Mesendoderm (in vitro differentiated cells): ENCODE measurements around the gene LMO2.

Experiments used
- DNase-seq: peaks from one replicate; pipeline ENCODE4 v3.0.0; 2013
- H2AK5ac ChIP-seq: 2 replicates; pipeline ENCODE4 v1.6.1; 2013; ENCODE audit warnings: low read length, inconsistent platforms
- H2BK120ac ChIP-seq: 2 replicates; pipeline ENCODE4 v1.6.1; 2013; ENCODE audit warnings: low read depth, mild to moderate bottlenecking, low read length, moderate library complexity, mixed read lengths
- H2BK15ac ChIP-seq: replicated peaks from 2 replicates; pipeline ENCODE4 v1.6.1; 2013; ENCODE audit warnings: low read depth, mild to moderate bottlenecking, moderate library complexity
- H2BK5ac ChIP-seq: 2 replicates; pipeline ENCODE4 v1.6.1; 2013; ENCODE audit warnings: low read length, inconsistent platforms
- H3K18ac ChIP-seq: 2 replicates; pipeline ENCODE4 v1.6.1; 2013; ENCODE audit warnings: mild to moderate bottlenecking, low read length, mixed read lengths
- H3K23ac ChIP-seq: one replicate; pipeline ENCODE4 v1.6.1; 2013; ENCODE audit warnings: low read length
- H3K27ac ChIP-seq: 2 replicates; pipeline ENCODE4 v1.5.1; 2013; ENCODE audit warnings: low read depth, mild to moderate bottlenecking, inconsistent platforms, low read length, moderate library complexity
- H3K27me3 ChIP-seq: 2 replicates; pipeline ENCODE4 v1.6.1; 2013; ENCODE audit warnings: low read length, control low read depth, mild to moderate bottlenecking, inconsistent platforms; ENCODE audit not compliant: insufficient read depth, poor library complexity
- H3K36me3 ChIP-seq: 2 replicates; pipeline ENCODE4 v1.6.1; 2013; ENCODE audit warnings: low read length, inconsistent platforms; ENCODE audit not compliant: control insufficient read depth, insufficient read depth
- H3K4ac ChIP-seq: one replicate; pipeline ENCODE4 v1.6.1; 2013; ENCODE audit warnings: low read depth, mild to moderate bottlenecking, low read length, moderate library complexity
- H3K4me1 ChIP-seq: 2 replicates; pipeline ENCODE4 v1.6.1; 2013; ENCODE audit warnings: low read depth, low read length, inconsistent platforms; ENCODE audit not compliant: control insufficient read depth
- H3K4me2 ChIP-seq: 2 replicates; pipeline ENCODE4 v1.6.1; 2013; ENCODE audit warnings: low read length
- H3K4me3 ChIP-seq: 2 replicates; pipeline ENCODE4 v1.5.1; 2013; ENCODE audit warnings: mild to moderate bottlenecking, low read length
- H3K56ac ChIP-seq: one replicate; pipeline ENCODE4 v1.6.1; 2013; ENCODE audit warnings: low read length
- H3K79me1 ChIP-seq: 2 replicates; pipeline ENCODE4 v1.6.1; 2013; ENCODE audit warnings: low read length, inconsistent platforms
- H3K79me2 ChIP-seq: 2 replicates; pipeline ENCODE4 v1.6.1; 2013; ENCODE audit warnings: mild to moderate bottlenecking, low read length; ENCODE audit not compliant: control insufficient read depth, insufficient read depth
- H3K9ac ChIP-seq: 2 replicates; pipeline ENCODE4 v1.6.1; 2013; ENCODE audit warnings: low read length, inconsistent platforms
- H4K5ac ChIP-seq: one replicate; pipeline ENCODE4 v1.6.1; 2013; ENCODE audit warnings: low read length
- H4K8ac ChIP-seq: one replicate; pipeline ENCODE4 v1.6.1; 2013; ENCODE audit warnings: low read depth, mild to moderate bottlenecking, control low read depth, low read length, moderate library complexity
- WGBS: extraction: QIAGEN DNeasy Blood & Tissue Kit; methylation state at CpG from one replicate; pipeline ENCODE4 v1.1.7; 2013; ENCODE audit warnings: low lambda C conversion rate, missing lambda C conversion rate; ENCODE audit not compliant: insufficient coverage; ENCODE audit errors: extremely low coverage; 5-methylcytosine and 5-hydroxymethylcytosine counted together

The LMO2 gene

GRCh38 chr11:33867561-33867960 lies 24.3 kb downstream of the LMO2 start:
- Histone ChIP-seq H2AK5ac (no peak overlapping the region), H3K79me2 (no peaks in the 10 kb centered on the region), H3K4me3 (no peak overlapping the region), H3K27ac (no peak overlapping the region), H2BK15ac (no peak overlapping the region), H2BK5ac (no peak overlapping the region), H4K5ac (no peak overlapping the region), H3K4me1 (no peaks in the 10 kb centered on the region), H3K27me3 (peaks cover 20% of the 10 kb centered on the region), H3K4me2 (no peak overlapping the region), H3K9ac (no peak overlapping the region), H4K8ac (no peak overlapping the region), H2BK120ac (no peak overlapping the region), H3K36me3 (no peaks in the 10 kb centered on the region), H3K56ac (no peak overlapping the region), H3K23ac (no peak overlapping the region), H3K18ac (no peak overlapping the region), H3K79me1 (no peaks in the 10 kb centered on the region), H3K4ac (no peak overlapping the region)
- no peak for DNase-seq
- WGBS, result no CpG with 5 or more reads among the region's 1 CpG

- no peak overlapping the region for H3K18ac ChIP-seq
- H4K5ac ChIP-seq, result no peak overlapping the region
- no peak overlapping the region for H2AK5ac ChIP-seq
- H3K4me3 ChIP-seq, result no peak overlapping the region
- no peaks in the 10 kb centered on the region for H3K4me1 ChIP-seq
- H3K27me3 ChIP-seq, result peaks cover 20% of the 10 kb centered on the region
- H3K79me1 ChIP-seq, result no peaks in the 10 kb centered on the region
- no peaks in the 10 kb centered on the region for H3K36me3 ChIP-seq
- no CpG with 5 or more reads among the region's 2 CpGs for WGBS
- no peak overlapping the region for H2BK120ac ChIP-seq
- no peak overlapping the region for H3K4me2 ChIP-seq
- no peak overlapping the region for H3K27ac ChIP-seq
- H3K56ac ChIP-seq, result no peak overlapping the region
- H3K9ac ChIP-seq, result no peak overlapping the region
- DNase-seq, result no peak
- H3K23ac ChIP-seq, result no peak overlapping the region
- H3K4ac ChIP-seq, result no peak overlapping the region
- no peak overlapping the region for H2BK15ac ChIP-seq
- no peak overlapping the region for H4K8ac ChIP-seq
- no peak overlapping the region for H2BK5ac ChIP-seq
- no peaks in the 10 kb centered on the region for H3K79me2 ChIP-seq
These were observed 24.9 kb downstream of the LMO2 start for GRCh38 chr11:33866936-33867335.

GRCh38 chr11:33864479-33864878 lies 27.4 kb downstream of the LMO2 start:
- H3K9ac ChIP-seq, result no peak overlapping the region
- no peak overlapping the region for H2AK5ac ChIP-seq
- no peak for DNase-seq
- no peak overlapping the region for H2BK120ac ChIP-seq
- H3K4me2 ChIP-seq, result no peak overlapping the region
- no CpG with 5 or more reads among the region's 16 CpGs for WGBS
- H3K18ac ChIP-seq, result no peak overlapping the region
- no peaks in the 10 kb centered on the region for H3K79me2 ChIP-seq
- no peaks in the 10 kb centered on the region for H3K79me1 ChIP-seq
- H2BK15ac ChIP-seq, result no peak overlapping the region
- no peak overlapping the region for H3K4ac ChIP-seq
- no peak overlapping the region for H4K8ac ChIP-seq
- H2BK5ac ChIP-seq, result no peak overlapping the region
- no peaks in the 10 kb centered on the region for H3K36me3 ChIP-seq
- no peak overlapping the region for H3K23ac ChIP-seq
- no peak overlapping the region for H3K27ac ChIP-seq
- H3K4me1 ChIP-seq, result no peaks in the 10 kb centered on the region
- H3K4me3 ChIP-seq, result no peak overlapping the region
- H4K5ac ChIP-seq, result no peak overlapping the region
- H3K27me3 ChIP-seq, result peaks cover 18% of the 10 kb centered on the region
- H3K56ac ChIP-seq, result no peak overlapping the region

GRCh38 chr11:33863418-33864172 lies 28.3 kb downstream of the LMO2 start:
- Histone ChIP-seq H3K4me3 (no peak overlapping the region), H3K27me3 (peaks cover 13% of the 10 kb centered on the region), H3K27ac (no peak overlapping the region), H2BK5ac (no peak overlapping the region), H2AK5ac (no peak overlapping the region), H3K23ac (no peak overlapping the region), H3K9ac (no peak overlapping the region), H3K18ac (no peak overlapping the region), H3K79me2 (no peaks in the 10 kb centered on the region), H4K5ac (no peak overlapping the region), H3K4ac (no peak overlapping the region), H2BK120ac (no peak overlapping the region), H3K56ac (no peak overlapping the region), H3K36me3 (no peaks in the 10 kb centered on the region), H2BK15ac (no peak overlapping the region), H4K8ac (no peak overlapping the region), H3K4me2 (no peak overlapping the region), H3K4me1 (no peaks in the 10 kb centered on the region), H3K79me1 (no peaks in the 10 kb centered on the region)
- whole genome bisulfite sequencing, result no CpG with 5 or more reads among the region's 7 CpGs
- DNase-seq, result no peak

GRCh38 chr11:33861941-33862589 lies 29.8 kb downstream of the LMO2 start:
- H3K56ac ChIP-seq, result no peak overlapping the region
- H3K27me3 ChIP-seq, result peaks cover 2% of the 10 kb centered on the region

More at GRCh38 chr11:33861941-33862589, 29.8 kb downstream of the LMO2 start:
- no peak for DNase-seq
- H3K4ac ChIP-seq, result no peak overlapping the region
- no peaks in the 10 kb centered on the region for H3K4me1 ChIP-seq
- H3K4me3 ChIP-seq, result no peak overlapping the region
- no peak overlapping the region for H2BK120ac ChIP-seq
- H2AK5ac ChIP-seq, result no peak overlapping the region
- H2BK5ac ChIP-seq, result no peak overlapping the region
- H3K9ac ChIP-seq, result no peak overlapping the region
- H3K79me1 ChIP-seq, result no peaks in the 10 kb centered on the region
- no peak overlapping the region for H3K18ac ChIP-seq
- no peak overlapping the region for H3K23ac ChIP-seq
- H2BK15ac ChIP-seq, result no peak overlapping the region
- no peak overlapping the region for H3K27ac ChIP-seq
- H3K4me2 ChIP-seq, result no peak overlapping the region
- no CpG with 5 or more reads among the region's 6 CpGs for WGBS
- no peaks in the 10 kb centered on the region for H3K36me3 ChIP-seq
- no peak overlapping the region for H4K8ac ChIP-seq
- no peaks in the 10 kb centered on the region for H3K79me2 ChIP-seq
- no peak overlapping the region for H4K5ac ChIP-seq
